Ascending aorta (tissue), 2 donors: ENCODE data around the gene LAPTM4A. TPM values are rescaled to one million over a fixed set of nuclear protein-coding genes. Genes with fewer than 3 reads are reported as not detected.

Experiments used
- DNase-seq, 2 donors: peaks; one replicate each; pipeline ENCODE4 v3.0.0-alpha.2; 2019; ENCODE audit warnings: low spot score in 2 of 2
- H3K27ac ChIP-seq, 2 donors: fragments of 200-600 bp; sonication (generic); one replicate each; pipeline ENCODE4 v1.5.1; 2016 to 2017; ENCODE audit warnings: mild to moderate bottlenecking in 1 of 2
- H3K27me3 ChIP-seq: fragments of 200-600 bp; sonication (generic); one replicate; pipeline ENCODE4 v1.5.1; 2017
- H3K36me3 ChIP-seq, 2 donors: fragments of 200-600 bp; sonication (generic); one replicate each; pipeline ENCODE4 v1.5.1; 2016
- H3K4me1 ChIP-seq, 2 donors: fragments of 200-600 bp; sonication (generic); one replicate each; pipeline ENCODE4 v1.5.1; 2016 to 2017; ENCODE audit warnings: mild to moderate bottlenecking in 1 of 2
- H3K4me3 ChIP-seq, 2 donors: fragments of 200-600 bp; sonication (generic); one replicate each; pipeline ENCODE4 v1.5.1; 2016 to 2017; ENCODE audit warnings: mild to moderate bottlenecking in 1 of 2
- H3K9me3 ChIP-seq, 2 donors: fragments of 200-600 bp; sonication (generic); one replicate each; pipeline ENCODE4 v1.5.1; 2016
- intact Hi-C: fragments of 100-400 bp; cut with DNase I; formaldehyde crosslinking; loops from one replicate; pipeline ENCODE4 v1.15.1; 2023
- total RNA-seq: library from RNA; depleted of rRNA; stranded (reverse); fragments of >200 nt; gene quantifications from one replicate; pipeline ENCODE4 v1.1.0, GENCODE V29; 2016
- TF ChIP-seq, protein P1 (sequence below), 3 experiments: fragments of 200-600 bp in 2 of 3; fragments of 450-650 bp in 1 of 3; sonication (generic) in 2 of 3; IDR thresholded peaks; one replicate each; pipeline ENCODE4 v1.5.1; 2016 to 2019; ENCODE audit warnings: antibody characterized with exemption in 3 of 3, mild to moderate bottlenecking in 1 of 3, moderate library complexity in 1 of 3

Gene LAPTM4A
- total RNA-seq, 1 donor from 2014 or later: 95.6 TPM

DNA sequence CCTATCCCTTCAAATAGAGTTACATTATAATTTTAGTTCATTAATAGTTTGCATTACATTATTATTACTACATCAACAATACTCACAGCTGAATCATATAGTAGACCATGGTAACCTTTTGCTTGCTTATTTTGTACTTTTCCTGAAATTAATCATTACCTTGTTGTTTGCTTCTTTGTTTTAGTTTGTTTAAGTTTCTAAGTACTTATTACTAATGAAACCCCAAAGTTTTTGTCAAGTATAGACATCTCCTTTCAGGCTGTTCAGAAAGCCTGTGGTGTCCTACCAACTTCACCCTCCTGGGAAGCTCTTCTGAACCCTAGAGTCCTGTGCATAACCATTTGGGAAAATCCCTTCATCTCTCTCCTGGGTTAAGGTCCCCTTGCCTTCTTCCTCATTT is 43.5 kb upstream of the LAPTM4A start:
- TF ChIP-seq, protein P1, sequence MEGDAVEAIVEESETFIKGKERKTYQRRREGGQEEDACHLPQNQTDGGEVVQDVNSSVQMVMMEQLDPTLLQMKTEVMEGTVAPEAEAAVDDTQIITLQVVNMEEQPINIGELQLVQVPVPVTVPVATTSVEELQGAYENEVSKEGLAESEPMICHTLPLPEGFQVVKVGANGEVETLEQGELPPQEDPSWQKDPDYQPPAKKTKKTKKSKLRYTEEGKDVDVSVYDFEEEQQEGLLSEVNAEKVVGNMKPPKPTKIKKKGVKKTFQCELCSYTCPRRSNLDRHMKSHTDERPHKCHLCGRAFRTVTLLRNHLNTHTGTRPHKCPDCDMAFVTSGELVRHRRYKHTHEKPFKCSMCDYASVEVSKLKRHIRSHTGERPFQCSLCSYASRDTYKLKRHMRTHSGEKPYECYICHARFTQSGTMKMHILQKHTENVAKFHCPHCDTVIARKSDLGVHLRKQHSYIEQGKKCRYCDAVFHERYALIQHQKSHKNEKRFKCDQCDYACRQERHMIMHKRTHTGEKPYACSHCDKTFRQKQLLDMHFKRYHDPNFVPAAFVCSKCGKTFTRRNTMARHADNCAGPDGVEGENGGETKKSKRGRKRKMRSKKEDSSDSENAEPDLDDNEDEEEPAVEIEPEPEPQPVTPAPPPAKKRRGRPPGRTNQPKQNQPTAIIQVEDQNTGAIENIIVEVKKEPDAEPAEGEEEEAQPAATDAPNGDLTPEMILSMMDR (IDR thresholded peaks at IDR 0.05): no peak
- H3K4me3 ChIP-seq: no peak overlapping the region
- H3K9me3 ChIP-seq: no peaks in the 10 kb centered on the region
- DNase-seq: no peak
- H3K27ac ChIP-seq: no peak overlapping the region
- no peaks in the 10 kb centered on the region for H3K36me3 ChIP-seq
- H3K4me1 ChIP-seq: no peaks in the 10 kb centered on the region
- intact Hi-C loops: loop anchor here (5.0 kb wide), 1 partner anchor 43 kb away; the partner anchor contains the start of gene LAPTM4A
- no peaks in the 10 kb centered on the region for H3K27me3 ChIP-seq

GRCh38 chr2:20094142-20094755 is 42.8 kb upstream of the LAPTM4A start:
- no peaks in the 10 kb centered on the region for H3K4me1 ChIP-seq
- H3K27ac ChIP-seq: no peak overlapping the region
- no peaks in the 10 kb centered on the region for H3K27me3 ChIP-seq
- DNase-seq: no peak
- TF ChIP-seq, protein P1 (IDR thresholded peaks at IDR 0.05): no peak
- H3K36me3 ChIP-seq: no peaks in the 10 kb centered on the region
- no peaks in the 10 kb centered on the region for H3K9me3 ChIP-seq
- H3K4me3 ChIP-seq: no peak overlapping the region
- intact Hi-C loops: no loop called here

GRCh38 chr2:20093263-20094141 is 42.1 kb upstream of the LAPTM4A start:
- H3K27ac ChIP-seq: no peak overlapping the region
- intact Hi-C loops: loop anchor here (1.0 kb wide), 1 partner anchor 78 kb away; no protein-coding TSS in a partner anchor
- H3K27me3 ChIP-seq: no peaks in the 10 kb centered on the region
- TF ChIP-seq, protein P1 (IDR thresholded peaks at IDR 0.05): peak in 2 of 3 experiments; percentile 9 to 45
- no peaks in the 10 kb centered on the region for H3K4me1 ChIP-seq
- H3K4me3 ChIP-seq: no peak overlapping the region
- DNase-seq: no peak
- H3K9me3 ChIP-seq: no peaks in the 10 kb centered on the region
- no peaks in the 10 kb centered on the region for H3K36me3 ChIP-seq

- Histone ChIP-seq H3K36me3 (no peaks in the 10 kb centered on the region), H3K27ac (no peak overlapping the region), H3K4me1 (no peaks in the 10 kb centered on the region), H3K9me3 (no peaks in the 10 kb centered on the region), H3K27me3 (no peaks in the 10 kb centered on the region), H3K4me3 (no peak overlapping the region)
- DNase-seq: no peak
- TF ChIP-seq, protein P1 (IDR thresholded peaks at IDR 0.05): no peak
- intact Hi-C loops: loop anchor here (1.0 kb wide), 1 partner anchor 78 kb away; no protein-coding TSS in a partner anchor
Observed at GRCh38 chr2:20092901-20093235, 41.4 kb upstream of the LAPTM4A start.

DNA sequence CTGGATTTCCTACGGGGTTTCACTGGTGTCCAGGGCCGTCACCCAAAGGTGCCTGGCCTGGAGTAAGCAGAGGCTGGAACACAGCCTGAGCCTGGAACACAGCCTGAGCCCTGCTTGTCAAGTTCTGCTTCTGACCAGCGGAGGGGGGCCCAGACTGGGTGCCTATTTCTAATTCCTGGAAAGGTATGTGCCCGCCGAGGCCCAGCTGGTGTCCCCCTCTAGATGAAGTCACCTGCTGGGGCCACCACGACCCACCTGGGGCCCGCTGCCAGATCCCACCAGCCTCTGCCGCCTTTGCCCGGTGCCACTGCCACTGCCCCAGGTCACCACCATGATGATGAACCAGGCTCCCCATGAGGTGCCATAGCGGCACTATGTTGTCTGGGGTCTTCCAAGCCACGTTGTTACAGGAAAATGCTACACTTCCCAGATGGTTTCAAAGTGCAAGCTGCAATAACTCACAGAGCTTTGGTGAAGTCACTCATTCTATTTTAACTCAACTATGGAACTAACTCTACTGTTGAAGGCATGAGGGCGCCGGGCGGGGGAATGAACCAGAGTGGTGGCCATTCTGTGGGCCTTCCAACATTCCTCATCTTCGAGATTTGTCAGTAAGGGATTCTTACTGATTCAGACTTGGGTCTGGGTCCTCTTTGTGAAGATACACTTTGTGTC is 40.9 kb upstream of the LAPTM4A start:
- no peaks in the 10 kb centered on the region for H3K36me3 ChIP-seq
- no peaks in the 10 kb centered on the region for H3K9me3 ChIP-seq
- intact Hi-C loops: no loop called here
- no peaks in the 10 kb centered on the region for H3K27me3 ChIP-seq
- no peaks in the 10 kb centered on the region for H3K4me1 ChIP-seq
- no peak for DNase-seq
- H3K27ac ChIP-seq: no peak overlapping the region
- TF ChIP-seq, protein P1 (IDR thresholded peaks at IDR 0.05): no peak
- no peak overlapping the region for H3K4me3 ChIP-seq
